Endothelial cell of umbilical vein (primary cell): Measurements from ENCODE around the gene MOCOS. TPM values are rescaled to one million over a fixed set of nuclear protein-coding genes. Genes with fewer than 3 reads are reported as not detected.

Experiments used
- BruUV-seq: library from RNA; stranded (reverse); fragments of 400-500 nt; replicated peaks from 2 replicates; lab custom pipeline; 2021; lab: Mats Ljungman, UMichigan
- CTCF ChIA-PET: fragments of 300-600, 350-600 bp; sonication (Branson Sonifier 250); formaldehyde crosslinking; loops from one replicate; lab custom pipeline; 2021; ENCODE audit warnings: antibody characterized with exemption, inconsistent platforms; lab: Charles Lee
- POLR2A ChIA-PET: fragments of 300-600, 350-600 bp; sonication (Branson Sonifier 250); formaldehyde crosslinking; loops from one replicate; lab custom pipeline; 2021; ENCODE audit warnings: antibody characterized with exemption, inconsistent platforms; lab: Charles Lee
- DNase-seq: peaks from one replicate; pipeline ENCODE4 v3.0.0-alpha.2; 2011; ENCODE audit warnings: low read depth, low spot score
- FAIRE-seq: peaks from 2 replicates; lab custom pipeline; 2011; peaks lifted over from hg19 to GRCh38; lab: Jason Lieb, UNC
- H2AFZ ChIP-seq: 2 replicates; pipeline ENCODE4 v1.6.0; 2012; ENCODE audit warnings: low read depth, low read length, control low read depth, inconsistent platforms
- H3K27ac ChIP-seq: 2 replicates; pipeline ENCODE4 v1.5.1; 2011; ENCODE audit warnings: low read depth, mild to moderate bottlenecking, control low read depth, low read length, moderate library complexity; ENCODE audit not compliant: insufficient read depth
- H3K27me3 ChIP-seq, 2 experiments: 2 replicates each; pipeline versions ENCODE4 v1.6.0 to v1.6.1; 2011; ENCODE audit warnings: low read length in 2 of 2, mixed read lengths in 1 of 2; ENCODE audit not compliant: control insufficient read depth in 2 of 2, insufficient read depth in 2 of 2
- H3K36me3 ChIP-seq, 2 experiments: 2 replicates in 1 of 2; 3 replicates in 1 of 2; pipeline ENCODE4 v1.5.1; 2011; ENCODE audit warnings: low read length in 2 of 2, mild to moderate bottlenecking in 1 of 2, moderate library complexity in 1 of 2; ENCODE audit not compliant: control insufficient read depth in 2 of 2, insufficient read depth in 2 of 2; ENCODE audit errors: extremely low read depth in 1 of 2
- H3K4me1 ChIP-seq: 3 replicates; pipeline ENCODE4 v1.5.1; 2011; ENCODE audit warnings: mild to moderate bottlenecking, low read length; ENCODE audit not compliant: control insufficient read depth, insufficient read depth; ENCODE audit errors: extremely low read depth
- H3K4me2 ChIP-seq: 2 replicates; pipeline ENCODE4 v1.6.1; 2011; ENCODE audit warnings: low read length, control low read depth, mixed read lengths; ENCODE audit not compliant: insufficient read depth
- H3K4me3 ChIP-seq, 3 experiments: fragments of 200-600 bp in 1 of 3; sonication (generic), shearing (Covaris generic) in 1 of 3; replicated peaks in 1 of 3; 2 replicates each; pipeline ENCODE4 v1.5.1; 2011 to 2016; ENCODE audit warnings: control low read depth in 3 of 3, low read length in 3 of 3, mild to moderate bottlenecking in 2 of 3, inconsistent platforms in 1 of 3, low read depth in 1 of 3, moderate library complexity in 1 of 3; ENCODE audit not compliant: insufficient read depth in 1 of 3
- H3K79me2 ChIP-seq: 2 replicates; pipeline ENCODE4 v1.6.0; 2012; ENCODE audit warnings: low read length, inconsistent platforms; ENCODE audit not compliant: control insufficient read depth, insufficient read depth
- H3K9ac ChIP-seq: replicated peaks from 2 replicates; pipeline ENCODE3; 2011; ENCODE audit warnings: low read length, control low read depth; ENCODE audit not compliant: insufficient read depth; ENCODE audit errors: extremely low read depth
- H3K9me1 ChIP-seq: replicated peaks from 3 replicates; pipeline ENCODE4 v1.6.0; 2011; ENCODE audit warnings: mild to moderate bottlenecking, low read length; ENCODE audit not compliant: control insufficient read depth, insufficient read depth; ENCODE audit errors: extremely low read depth
- H3K9me3 ChIP-seq: replicated peaks from 2 replicates; pipeline ENCODE4 v1.5.1; 2012; ENCODE audit warnings: low read length, inconsistent platforms; ENCODE audit not compliant: control insufficient read depth, insufficient read depth
- H4K20me1 ChIP-seq: replicated peaks from 2 replicates; pipeline ENCODE3; 2011; ENCODE audit warnings: mild to moderate bottlenecking, low read length; ENCODE audit not compliant: control insufficient read depth, insufficient read depth; ENCODE audit errors: extremely low read depth
- EZH2 ChIP-seq: IDR thresholded peaks from 2 replicates; pipeline ENCODE4 v1.6.1; 2012; ENCODE audit warnings: borderline replicate concordance, low read depth, mild to moderate bottlenecking, moderate library complexity, low read length, inconsistent platforms; ENCODE audit not compliant: severe bottlenecking
- FOS ChIP-seq: IDR thresholded peaks from 2 replicates; pipeline ENCODE4 v1.6.1; 2011; ENCODE audit warnings: mild to moderate bottlenecking, low read length, moderate library complexity, borderline replicate concordance; ENCODE audit not compliant: insufficient read depth
- GATA2 ChIP-seq: IDR thresholded peaks from 2 replicates; pipeline ENCODE4 v1.7.0; 2011; ENCODE audit warnings: low read depth, mild to moderate bottlenecking, moderate library complexity, mixed read lengths, low read length; ENCODE audit not compliant: insufficient read length, insufficient read depth
- JUN ChIP-seq: IDR thresholded peaks from 2 replicates; pipeline ENCODE4 v1.6.1; 2011; ENCODE audit warnings: borderline replicate concordance, low read depth; ENCODE audit not compliant: insufficient read length, insufficient read depth
- MAX ChIP-seq: IDR thresholded peaks from 2 replicates; pipeline ENCODE4 v1.6.1; 2011; ENCODE audit not compliant: insufficient read depth, insufficient read length
- MYC ChIP-seq: IDR thresholded peaks from one replicate; pipeline ENCODE4 v1.6.1; 2011; ENCODE audit warnings: mild to moderate bottlenecking, low read depth, low read length
- POLR2A ChIP-seq: IDR thresholded peaks from 2 replicates; pipeline ENCODE4 v1.6.1; 2012; ENCODE audit warnings: low read depth, mild to moderate bottlenecking, control low read depth, low read length
- POLR2AphosphoS5 ChIP-seq: IDR thresholded peaks from 2 replicates; pipeline ENCODE4 v1.6.1; 2012; ENCODE audit warnings: low read depth, mild to moderate bottlenecking, control low read depth, low read length, moderate library complexity; ENCODE audit not compliant: insufficient read depth
- dilution Hi-C: fragments of 300-500 bp; cut with MboI; formaldehyde crosslinking; loops from one replicate; pipeline ENCODE4 v1.15.0; 2019; ENCODE audit warnings: low sequenced_read_pairs; ENCODE audit not compliant: extremely low pct_ligation_motif_present
- intact Hi-C: fragments of 100-400 bp; cut with micrococcal nuclease; formaldehyde crosslinking; loops from one replicate; pipeline ENCODE4 v1.10.0; 2022
- polyA plus RNA-seq, 4 experiments: library from polyadenylated mRNA; depleted of rRNA in 3 of 4; stranded (reverse) in 3 of 4; unstranded in 1 of 4; fragments of >200 nt; gene quantifications; 2 replicates each; pipeline versions ENCODE4 v1.2.1 to v1.2.3, GENCODE V29; 2011 to 2012; ENCODE audit warnings: missing spikeins in 1 of 4
- total RNA-seq: library from RNA; stranded (reverse); gene quantifications from 2 replicates; pipeline ENCODE4 v1.2.3, GENCODE V29; 2021
- TF ChIP-seq, protein P1 (sequence below), 2 donors: IDR thresholded peaks; 1 replicate in 1 of 2; 2 replicates in 1 of 2; pipeline ENCODE4 v1.5.1; 2011; ENCODE audit warnings: low read length in 2 of 2, mild to moderate bottlenecking in 2 of 2, moderate library complexity in 2 of 2, control low read depth in 1 of 2, inconsistent platforms in 1 of 2, low read depth in 1 of 2; ENCODE audit not compliant: insufficient read depth in 1 of 2; ENCODE audit errors: extremely low read depth in 1 of 2

MOCOS gene
- total and polyA plus RNA-seq, 2 donors (not counting 3 experiments of a cell fraction or from before 2014, with no cell fraction given), result 0.18 to 0.88 TPM

GRCh38 chr18:36141576-36141975 is 45.7 kb upstream of the MOCOS start:
- BruUV-seq, result no TSS peak
- no peak overlapping the region for H3K9ac ChIP-seq
- H3K4me2 ChIP-seq, result no peak overlapping the region
- intact Hi-C loops (no loop called here), dilution Hi-C loops (no loop called here)
- no peaks in the 10 kb centered on the region for H4K20me1 ChIP-seq
- peaks cover 9 to 22% of the 10 kb centered on the region in 2 experiments for H3K36me3 ChIP-seq
- no peak for DNase-seq
- TF ChIP-seq FOS (no peak), GATA2 (no peak), MYC (no peak), MAX (no peak), POLR2A (no peak), JUN (no peak), POLR2AphosphoS5 (no peak), EZH2 (no peak)
- TF ChIP-seq, protein P1, sequence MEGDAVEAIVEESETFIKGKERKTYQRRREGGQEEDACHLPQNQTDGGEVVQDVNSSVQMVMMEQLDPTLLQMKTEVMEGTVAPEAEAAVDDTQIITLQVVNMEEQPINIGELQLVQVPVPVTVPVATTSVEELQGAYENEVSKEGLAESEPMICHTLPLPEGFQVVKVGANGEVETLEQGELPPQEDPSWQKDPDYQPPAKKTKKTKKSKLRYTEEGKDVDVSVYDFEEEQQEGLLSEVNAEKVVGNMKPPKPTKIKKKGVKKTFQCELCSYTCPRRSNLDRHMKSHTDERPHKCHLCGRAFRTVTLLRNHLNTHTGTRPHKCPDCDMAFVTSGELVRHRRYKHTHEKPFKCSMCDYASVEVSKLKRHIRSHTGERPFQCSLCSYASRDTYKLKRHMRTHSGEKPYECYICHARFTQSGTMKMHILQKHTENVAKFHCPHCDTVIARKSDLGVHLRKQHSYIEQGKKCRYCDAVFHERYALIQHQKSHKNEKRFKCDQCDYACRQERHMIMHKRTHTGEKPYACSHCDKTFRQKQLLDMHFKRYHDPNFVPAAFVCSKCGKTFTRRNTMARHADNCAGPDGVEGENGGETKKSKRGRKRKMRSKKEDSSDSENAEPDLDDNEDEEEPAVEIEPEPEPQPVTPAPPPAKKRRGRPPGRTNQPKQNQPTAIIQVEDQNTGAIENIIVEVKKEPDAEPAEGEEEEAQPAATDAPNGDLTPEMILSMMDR (IDR thresholded peaks at IDR 0.05; ENCODE audit: extremely low read depth in 1 of 2, insufficient read depth in 1 of 2, low read depth in 1 of 2, low read length in 2 of 2), result no peak
- no peaks in the 10 kb centered on the region for H3K4me1 ChIP-seq
- ChIA-PET CTCF (interaction anchor here (1.5 to 1.7 kb wide), 2 partner anchors 46 to 143 kb away, joined by 4 to 5 read pairs; no protein-coding TSS in a partner anchor), POLR2A (no interaction called here)
- no peak overlapping the region for H3K4me3 ChIP-seq
- no peak for FAIRE-seq
- H3K27ac ChIP-seq, result no peak overlapping the region
- no peaks in the 10 kb centered on the region for H3K79me2 ChIP-seq
- H3K9me3 ChIP-seq, result no peaks in the 10 kb centered on the region
- no peaks in the 10 kb centered on the region for H3K9me1 ChIP-seq
- no peak overlapping the region for H2AFZ ChIP-seq
- no peaks in the 10 kb centered on the region for H3K27me3 ChIP-seq
